ENCODE measurements around the gene DNAL4.

DNA sequence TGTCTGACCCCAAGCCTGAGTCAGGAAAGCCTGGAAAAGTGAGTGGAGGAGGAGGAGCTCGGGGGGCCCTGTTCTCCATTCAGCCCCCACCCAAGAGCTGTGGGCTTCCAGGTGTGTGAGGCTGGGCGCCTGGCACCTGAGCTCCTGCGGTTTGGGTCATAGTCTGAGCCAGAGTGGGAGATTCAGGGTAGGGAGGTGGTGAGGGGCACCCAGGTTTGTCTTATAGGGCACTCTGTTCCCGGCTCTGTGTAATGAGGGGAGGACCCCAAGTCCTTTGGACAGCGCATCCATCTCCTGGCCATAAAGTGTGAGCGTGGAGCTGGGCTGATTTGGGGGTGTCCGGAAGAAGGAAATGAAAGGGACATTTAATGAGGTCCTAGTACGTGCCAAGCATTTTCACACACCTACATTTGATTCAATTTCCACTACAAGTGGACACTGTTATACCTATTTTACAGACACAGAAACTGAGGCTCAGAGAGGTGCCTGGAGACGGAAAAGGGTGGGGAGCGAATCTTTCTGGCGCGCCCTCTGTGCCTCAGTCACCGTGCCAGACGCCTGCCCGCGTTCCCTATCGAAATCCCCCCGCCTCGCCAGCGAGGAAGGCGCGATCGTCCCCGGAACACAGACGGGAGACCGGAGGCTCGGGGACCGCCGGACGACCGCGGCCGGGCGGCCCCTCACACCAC is 48.7 kb upstream of the DNAL4 start:
- TF ChIP-seq POLR2A (IDR thresholded peaks at IDR 0.05), result no peak
- TF ChIP-seq, protein P1, sequence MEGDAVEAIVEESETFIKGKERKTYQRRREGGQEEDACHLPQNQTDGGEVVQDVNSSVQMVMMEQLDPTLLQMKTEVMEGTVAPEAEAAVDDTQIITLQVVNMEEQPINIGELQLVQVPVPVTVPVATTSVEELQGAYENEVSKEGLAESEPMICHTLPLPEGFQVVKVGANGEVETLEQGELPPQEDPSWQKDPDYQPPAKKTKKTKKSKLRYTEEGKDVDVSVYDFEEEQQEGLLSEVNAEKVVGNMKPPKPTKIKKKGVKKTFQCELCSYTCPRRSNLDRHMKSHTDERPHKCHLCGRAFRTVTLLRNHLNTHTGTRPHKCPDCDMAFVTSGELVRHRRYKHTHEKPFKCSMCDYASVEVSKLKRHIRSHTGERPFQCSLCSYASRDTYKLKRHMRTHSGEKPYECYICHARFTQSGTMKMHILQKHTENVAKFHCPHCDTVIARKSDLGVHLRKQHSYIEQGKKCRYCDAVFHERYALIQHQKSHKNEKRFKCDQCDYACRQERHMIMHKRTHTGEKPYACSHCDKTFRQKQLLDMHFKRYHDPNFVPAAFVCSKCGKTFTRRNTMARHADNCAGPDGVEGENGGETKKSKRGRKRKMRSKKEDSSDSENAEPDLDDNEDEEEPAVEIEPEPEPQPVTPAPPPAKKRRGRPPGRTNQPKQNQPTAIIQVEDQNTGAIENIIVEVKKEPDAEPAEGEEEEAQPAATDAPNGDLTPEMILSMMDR (IDR thresholded peaks at IDR 0.05), result no peak
- TF ChIP-seq POLR2AphosphoS5 (IDR thresholded peaks at IDR 0.05; ENCODE audit: insufficient read depth in 1 of 2, low read depth in 1 of 2), result no peak

Measured in vagina (tissue), 2 donors.